NCI-H524 (cell line): ENCODE measurements around the gene MRFAP1L1.

ENCODE experiments used
- DNase-seq, 2 experiments: peaks; one replicate each; lab custom pipeline; 2025; lab: John Stamatoyannopoulos, UW

Gene MRFAP1L1

DNA sequence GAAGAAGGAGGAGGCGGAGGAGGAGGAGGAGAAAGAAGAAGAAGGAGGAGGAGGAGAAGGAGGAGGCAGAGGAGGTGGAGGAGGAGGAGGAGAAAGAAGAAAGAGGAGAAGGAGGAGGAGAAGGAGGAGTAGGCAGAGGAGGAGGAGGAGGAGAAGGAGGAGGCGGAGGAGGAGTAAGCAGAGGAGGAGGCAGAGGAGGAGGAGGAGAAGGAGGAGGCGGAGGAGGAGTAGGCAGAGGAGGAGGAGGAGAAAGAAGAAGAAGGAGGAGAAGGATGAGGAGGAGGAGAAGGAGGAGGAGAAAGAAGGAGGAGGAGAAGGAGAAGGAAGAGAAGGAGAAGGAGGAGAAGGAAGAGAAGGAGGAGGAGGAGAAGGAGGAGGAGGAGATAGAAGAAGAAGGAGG, 49.2 kb downstream of the MRFAP1L1 start:
- no peak for DNase-seq

DNA sequence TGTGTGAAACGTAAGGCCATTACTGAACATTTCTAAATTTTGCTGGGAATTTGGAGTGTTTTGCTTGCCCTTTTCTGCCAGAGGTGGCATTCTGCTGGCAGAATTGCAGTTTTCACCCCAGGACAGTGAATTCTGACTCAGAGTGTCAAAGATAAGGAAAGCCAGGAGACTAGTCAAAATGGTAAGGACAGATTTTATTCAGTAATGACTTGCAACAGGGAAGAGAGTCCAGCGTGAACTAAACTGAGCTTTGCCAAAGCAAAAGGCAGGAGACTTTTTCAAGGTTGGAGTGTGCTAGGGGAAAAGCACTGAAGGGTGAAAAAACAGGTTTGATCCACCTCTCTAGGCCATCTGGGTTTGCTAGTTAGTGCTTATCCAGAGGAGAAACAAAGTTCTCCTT, 49.8 kb downstream of the MRFAP1L1 start:
- DNase-seq, result no peak

DNA sequence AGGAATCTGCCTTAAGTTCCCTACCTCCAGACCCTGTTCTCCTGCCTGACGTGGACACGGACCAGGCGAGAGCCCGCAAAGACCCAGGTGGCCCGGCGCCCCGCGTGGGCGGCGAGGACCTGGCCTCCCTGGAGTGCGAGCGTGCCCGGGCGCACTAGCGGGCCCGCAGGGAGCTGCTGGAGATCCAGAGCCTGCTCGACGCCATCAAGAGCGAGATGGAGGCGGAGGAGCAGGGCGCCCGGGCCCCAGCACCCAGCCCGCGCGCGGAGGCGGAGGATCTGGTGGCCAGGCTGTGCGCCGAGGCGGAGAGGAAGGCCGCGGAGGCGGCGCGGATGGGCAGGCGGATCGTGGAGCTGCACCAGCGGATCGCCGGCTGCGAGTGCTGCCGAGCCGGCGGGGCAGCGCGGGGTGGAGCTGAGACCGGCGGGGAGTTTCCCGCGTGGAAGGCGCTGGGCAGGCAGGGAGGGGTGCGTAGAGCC, 51.0 kb downstream of the MRFAP1L1 start:
- DNase-seq, result no peak

DNA sequence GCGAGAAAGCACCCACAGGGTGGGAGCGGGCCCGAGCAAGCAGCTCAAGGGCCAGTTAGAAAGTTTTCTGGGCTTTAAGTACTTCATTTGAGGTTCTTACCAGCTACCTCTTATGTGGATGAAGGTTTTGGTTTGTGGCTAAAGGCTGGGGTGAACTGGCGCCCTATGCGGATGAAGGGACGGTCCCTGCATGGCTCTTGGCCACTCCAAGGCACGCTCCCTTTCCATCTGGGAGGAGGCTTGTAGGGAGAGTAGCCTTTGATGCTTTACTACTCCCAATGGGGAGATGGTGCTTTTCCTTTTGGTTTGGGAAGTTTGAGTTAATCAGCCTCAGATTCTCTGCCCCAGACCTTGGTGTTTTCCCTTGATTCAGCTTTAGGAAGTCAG, 51.5 kb downstream of the MRFAP1L1 start:
- DNase-seq, result no peak
